GM12872 (cell line): ENCODE measurements around the gene SLC13A3.

ENCODE experiments used
- CTCF ChIP-seq: IDR thresholded peaks from 3 replicates; pipeline ENCODE4 v1.5.1; 2011; ENCODE audit warnings: low read depth, mild to moderate bottlenecking, low read length, moderate library complexity; ENCODE audit not compliant: insufficient read depth

SLC13A3 gene

GRCh38 chr20:46648903-46649649 lies 2.2 kb downstream of the SLC13A3 start:
- TF ChIP-seq CTCF = peak; percentile 24; the same call in 1 of the 3 replicates

GRCh38 chr20:46647469-46647868 lies 3.8 kb downstream of the SLC13A3 start:
- TF ChIP-seq CTCF = no peak

- TF ChIP-seq CTCF = no peak
Observed at GRCh38 chr20:46646659-46647380, 4.4 kb downstream of the SLC13A3 start.

GRCh38 chr20:46646122-46646521 lies 5.1 kb downstream of the SLC13A3 start:
- TF ChIP-seq CTCF = no peak

GRCh38 chr20:46644733-46645132 lies 6.5 kb downstream of the SLC13A3 start:
- TF ChIP-seq CTCF = no peak

GRCh38 chr20:46644160-46644559 lies 7.1 kb downstream of the SLC13A3 start:
- no peak for TF ChIP-seq CTCF

- no peak for TF ChIP-seq CTCF
Observed at GRCh38 chr20:46642969-46643343, 8.3 kb downstream of the SLC13A3 start.
